ENCODE measurements around the gene NEK6.

NEK6 gene

GRCh38 chr9:124349267-124349666 is 91.5 kb downstream of the NEK6 start:
- H4K8ac ChIP-seq (ENCODE audit: low read length), result no peak overlapping the region
- H3K36me3 ChIP-seq (ENCODE audit: control insufficient read depth in 1 of 2, insufficient read depth in 2 of 2, low read depth in 1 of 2, low read length in 2 of 2), result peaks cover 89 to 100% of the 10 kb centered on the region in 2 experiments
- H2BK120ac ChIP-seq (ENCODE audit: low read depth, low read length), result no peak overlapping the region
- no peaks in the 10 kb centered on the region for H3K27me3 ChIP-seq (ENCODE audit: control insufficient read depth in 1 of 2, insufficient read depth in 1 of 2, low read length in 2 of 2)
- no peak for DNase-seq
- no peak overlapping the region for H3K4me3 ChIP-seq (ENCODE audit: insufficient read depth in 1 of 2, low read depth in 1 of 2, low read length in 2 of 2)
- no peak overlapping the region for H2BK5ac ChIP-seq (ENCODE audit: low read depth, low read length, poor library complexity, severe bottlenecking)
- no peak overlapping the region for H3K27ac ChIP-seq (ENCODE audit: low read length, poor library complexity, severe bottlenecking)
- no peak overlapping the region for H4K91ac ChIP-seq (ENCODE audit: low read length)
- H2BK12ac ChIP-seq (ENCODE audit: low read length in 2 of 2), result no peak overlapping the region
- H3K9me3 ChIP-seq (ENCODE audit: control insufficient read depth, low read length), result no peaks in the 10 kb centered on the region
- 97% methylated on average over 8 of the region's 8 CpGs for WGBS
- H3K4me2 ChIP-seq (ENCODE audit: low read length, poor library complexity, severe bottlenecking), result no peak overlapping the region
- H2AK5ac ChIP-seq (ENCODE audit: low read length, severe bottlenecking), result no peak overlapping the region
- H3K18ac ChIP-seq (ENCODE audit: low read depth in 1 of 2, low read length in 2 of 2), result no peak overlapping the region
- H2AFZ ChIP-seq (ENCODE audit: low read depth, low read length), result no peak overlapping the region
- no peak overlapping the region for H3K23ac ChIP-seq (ENCODE audit: low read length in 2 of 2)
- no peak overlapping the region for H3K14ac ChIP-seq (ENCODE audit: low read length in 2 of 2)
- peaks cover 35% of the 10 kb centered on the region for H3K79me1 ChIP-seq (replicated peaks; ENCODE audit: low read length, poor library complexity, severe bottlenecking)
- H3K4ac ChIP-seq (ENCODE audit: low read depth in 1 of 2, low read length in 2 of 2), result no peak overlapping the region
- no peak overlapping the region for H2BK15ac ChIP-seq (ENCODE audit: low read depth, poor library complexity, severe bottlenecking)
- H3K9ac ChIP-seq (ENCODE audit: low read length), result no peak overlapping the region
- H3K4me1 ChIP-seq (ENCODE audit: control insufficient read depth, insufficient read depth, low read depth, low read length), result peaks cover 30% of the 10 kb centered on the region

GRCh38 chr9:124349675-124350493 is 92.1 kb downstream of the NEK6 start:
- H3K27me3 ChIP-seq (ENCODE audit: control insufficient read depth in 1 of 2, insufficient read depth in 1 of 2, low read length in 2 of 2), result no peaks in the 10 kb centered on the region
- H3K4me1 ChIP-seq (ENCODE audit: control insufficient read depth, insufficient read depth, low read depth, low read length), result peaks cover 30% of the 10 kb centered on the region
- no peak overlapping the region for H3K4ac ChIP-seq (ENCODE audit: low read depth in 1 of 2, low read length in 2 of 2)
- no peak overlapping the region for H3K18ac ChIP-seq (ENCODE audit: low read depth in 1 of 2, low read length in 2 of 2)
- H3K4me3 ChIP-seq (ENCODE audit: insufficient read depth in 1 of 2, low read depth in 1 of 2, low read length in 2 of 2), result no peak overlapping the region
- no peak overlapping the region for H2BK120ac ChIP-seq (ENCODE audit: low read depth, low read length)
- H3K36me3 ChIP-seq (ENCODE audit: control insufficient read depth in 1 of 2, insufficient read depth in 2 of 2, low read depth in 1 of 2, low read length in 2 of 2), result peaks cover 89 to 100% of the 10 kb centered on the region in 2 experiments
- no peak overlapping the region for H3K4me2 ChIP-seq (ENCODE audit: low read length, poor library complexity, severe bottlenecking)
- DNase-seq, result no peak
- no peak overlapping the region for H4K91ac ChIP-seq (ENCODE audit: low read length)
- H2AFZ ChIP-seq (ENCODE audit: low read depth, low read length), result no peak overlapping the region
- WGBS, result 94% methylated on average over 23 of the region's 25 CpGs
- peaks cover 36% of the 10 kb centered on the region for H3K79me1 ChIP-seq (replicated peaks; ENCODE audit: low read length, poor library complexity, severe bottlenecking)
- no peak overlapping the region for H2BK15ac ChIP-seq (ENCODE audit: low read depth, poor library complexity, severe bottlenecking)
- H4K8ac ChIP-seq (ENCODE audit: low read length), result no peak overlapping the region
- no peak overlapping the region for H2BK12ac ChIP-seq (ENCODE audit: low read length in 2 of 2)
- H3K14ac ChIP-seq (ENCODE audit: low read length in 2 of 2), result no peak overlapping the region
- H3K9ac ChIP-seq (ENCODE audit: low read length), result no peak overlapping the region
- H3K23ac ChIP-seq (ENCODE audit: low read length in 2 of 2), result no peak overlapping the region
- H2AK5ac ChIP-seq (ENCODE audit: low read length, severe bottlenecking), result no peak overlapping the region
- H3K27ac ChIP-seq (ENCODE audit: low read length, poor library complexity, severe bottlenecking), result no peak overlapping the region
- no peaks in the 10 kb centered on the region for H3K9me3 ChIP-seq (ENCODE audit: control insufficient read depth, low read length)
- H2BK5ac ChIP-seq (ENCODE audit: low read depth, low read length, poor library complexity, severe bottlenecking), result no peak overlapping the region

- Histone ChIP-seq H3K9ac (ENCODE audit: low read length) (no peak overlapping the region), H2BK120ac (ENCODE audit: low read depth, low read length) (no peak overlapping the region), H2BK5ac (ENCODE audit: low read depth, low read length, poor library complexity, severe bottlenecking) (no peak overlapping the region), H3K4me2 (ENCODE audit: low read length, poor library complexity, severe bottlenecking) (no peak overlapping the region), H2BK12ac (ENCODE audit: low read length in 2 of 2) (no peak overlapping the region), H3K4me3 (ENCODE audit: insufficient read depth in 1 of 2, low read depth in 1 of 2, low read length in 2 of 2) (no peak overlapping the region), H3K23ac (ENCODE audit: low read length in 2 of 2) (no peak overlapping the region), H3K4me1 (ENCODE audit: control insufficient read depth, insufficient read depth, low read depth, low read length) (peaks cover 31% of the 10 kb centered on the region), H4K91ac (ENCODE audit: low read length) (no peak overlapping the region), H3K4ac (ENCODE audit: low read depth in 1 of 2, low read length in 2 of 2) (no peak overlapping the region), H3K79me1 (replicated peaks; ENCODE audit: low read length, poor library complexity, severe bottlenecking) (peaks cover 34% of the 10 kb centered on the region), H3K9me3 (ENCODE audit: control insufficient read depth, low read length) (no peaks in the 10 kb centered on the region), H3K27ac (ENCODE audit: low read length, poor library complexity, severe bottlenecking) (no peak overlapping the region), H3K27me3 (ENCODE audit: control insufficient read depth in 1 of 2, insufficient read depth in 1 of 2, low read length in 2 of 2) (no peaks in the 10 kb centered on the region), H3K18ac (ENCODE audit: low read depth in 1 of 2, low read length in 2 of 2) (no peak overlapping the region), H2BK15ac (ENCODE audit: low read depth, poor library complexity, severe bottlenecking) (no peak overlapping the region), H2AFZ (ENCODE audit: low read depth, low read length) (no peak overlapping the region), H4K8ac (ENCODE audit: low read length) (no peak overlapping the region), H2AK5ac (ENCODE audit: low read length, severe bottlenecking) (no peak overlapping the region), H3K14ac (ENCODE audit: low read length in 2 of 2) (no peak overlapping the region), H3K36me3 (ENCODE audit: control insufficient read depth in 1 of 2, insufficient read depth in 2 of 2, low read depth in 1 of 2, low read length in 2 of 2) (peaks cover 89 to 100% of the 10 kb centered on the region in 2 experiments)
- 98% methylated on average over 16 of the region's 16 CpGs for WGBS
- DNase-seq, result no peak
Measured at GRCh38 chr9:124350494-124351263, 92.9 kb downstream of the NEK6 start.

Measured in mesenchymal stem cell (in vitro differentiated cells and primary cell).